SHP77 treated with DMSO at 0.1 percent for 48 hours (cell line): ENCODE measurements around the gene GOLGA3.
A peak's percentile ranks its signal among the peaks of the same experiment; 100 is the strongest.
"Not testable (repeated sequence)": the region's sequence is repeated elsewhere in the genome, so short reads cannot be mapped to it uniquely, and the experiment has no call there.

Experiments used
- DNase-seq: peaks from one replicate; lab custom pipeline; 2025; lab: John Stamatoyannopoulos, UW

The GOLGA3 gene, protein sequence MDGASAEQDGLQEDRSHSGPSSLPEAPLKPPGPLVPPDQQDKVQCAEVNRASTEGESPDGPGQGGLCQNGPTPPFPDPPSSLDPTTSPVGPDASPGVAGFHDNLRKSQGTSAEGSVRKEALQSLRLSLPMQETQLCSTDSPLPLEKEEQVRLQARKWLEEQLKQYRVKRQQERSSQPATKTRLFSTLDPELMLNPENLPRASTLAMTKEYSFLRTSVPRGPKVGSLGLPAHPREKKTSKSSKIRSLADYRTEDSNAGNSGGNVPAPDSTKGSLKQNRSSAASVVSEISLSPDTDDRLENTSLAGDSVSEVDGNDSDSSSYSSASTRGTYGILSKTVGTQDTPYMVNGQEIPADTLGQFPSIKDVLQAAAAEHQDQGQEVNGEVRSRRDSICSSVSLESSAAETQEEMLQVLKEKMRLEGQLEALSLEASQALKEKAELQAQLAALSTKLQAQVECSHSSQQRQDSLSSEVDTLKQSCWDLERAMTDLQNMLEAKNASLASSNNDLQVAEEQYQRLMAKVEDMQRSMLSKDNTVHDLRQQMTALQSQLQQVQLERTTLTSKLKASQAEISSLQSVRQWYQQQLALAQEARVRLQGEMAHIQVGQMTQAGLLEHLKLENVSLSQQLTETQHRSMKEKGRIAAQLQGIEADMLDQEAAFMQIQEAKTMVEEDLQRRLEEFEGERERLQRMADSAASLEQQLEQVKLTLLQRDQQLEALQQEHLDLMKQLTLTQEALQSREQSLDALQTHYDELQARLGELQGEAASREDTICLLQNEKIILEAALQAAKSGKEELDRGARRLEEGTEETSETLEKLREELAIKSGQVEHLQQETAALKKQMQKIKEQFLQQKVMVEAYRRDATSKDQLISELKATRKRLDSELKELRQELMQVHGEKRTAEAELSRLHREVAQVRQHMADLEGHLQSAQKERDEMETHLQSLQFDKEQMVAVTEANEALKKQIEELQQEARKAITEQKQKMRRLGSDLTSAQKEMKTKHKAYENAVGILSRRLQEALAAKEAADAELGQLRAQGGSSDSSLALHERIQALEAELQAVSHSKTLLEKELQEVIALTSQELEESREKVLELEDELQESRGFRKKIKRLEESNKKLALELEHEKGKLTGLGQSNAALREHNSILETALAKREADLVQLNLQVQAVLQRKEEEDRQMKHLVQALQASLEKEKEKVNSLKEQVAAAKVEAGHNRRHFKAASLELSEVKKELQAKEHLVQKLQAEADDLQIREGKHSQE (N-terminal part only)

DNA sequence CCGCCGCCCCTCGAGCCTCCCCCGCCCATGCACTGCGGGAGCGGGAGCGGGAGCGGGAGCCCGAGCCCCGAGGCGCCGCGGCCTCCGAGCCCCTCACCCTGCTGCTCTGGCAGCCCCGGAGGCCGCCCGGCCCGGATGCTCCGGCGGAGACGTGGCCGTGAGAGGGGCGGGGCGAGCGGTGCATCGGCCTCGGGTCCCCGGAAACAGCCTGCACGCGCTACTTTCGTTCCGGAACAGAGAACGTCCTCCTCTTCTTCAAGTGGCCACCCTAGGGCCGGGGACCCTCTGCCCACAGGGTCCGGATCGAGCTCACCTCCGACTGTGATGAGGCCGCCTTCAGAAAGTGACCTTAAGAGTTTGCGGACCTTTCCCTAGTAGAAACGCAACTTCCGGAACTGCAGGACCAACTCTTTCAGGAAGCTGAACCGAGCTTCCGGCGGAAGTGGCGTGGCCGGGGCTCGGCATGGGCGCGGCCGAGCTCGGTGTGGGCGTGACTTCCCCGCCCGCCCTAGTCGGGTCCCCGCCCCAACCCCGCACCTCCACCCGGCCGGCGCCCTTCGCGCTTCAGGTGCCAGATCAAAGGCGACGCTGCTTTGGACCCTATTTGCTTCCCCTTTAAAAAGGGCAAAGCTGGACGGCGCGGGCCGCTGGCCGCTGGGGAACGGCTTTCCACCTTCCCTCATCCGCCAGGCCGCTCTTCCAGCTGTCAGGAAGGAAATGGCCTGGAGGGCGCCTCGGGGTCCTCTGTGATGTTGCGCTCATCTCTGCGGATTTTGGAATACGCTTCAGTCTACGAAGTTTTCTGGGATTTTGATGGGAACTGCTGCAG, at the start of gene GOLGA3:
GOLGA3 (minus strand) TSS at position 164 of the 829 bp plus-strand sequence. CDS start 6,741 bp downstream, outside the sequence.
- peak; percentile 82 for DNase-seq

DNA sequence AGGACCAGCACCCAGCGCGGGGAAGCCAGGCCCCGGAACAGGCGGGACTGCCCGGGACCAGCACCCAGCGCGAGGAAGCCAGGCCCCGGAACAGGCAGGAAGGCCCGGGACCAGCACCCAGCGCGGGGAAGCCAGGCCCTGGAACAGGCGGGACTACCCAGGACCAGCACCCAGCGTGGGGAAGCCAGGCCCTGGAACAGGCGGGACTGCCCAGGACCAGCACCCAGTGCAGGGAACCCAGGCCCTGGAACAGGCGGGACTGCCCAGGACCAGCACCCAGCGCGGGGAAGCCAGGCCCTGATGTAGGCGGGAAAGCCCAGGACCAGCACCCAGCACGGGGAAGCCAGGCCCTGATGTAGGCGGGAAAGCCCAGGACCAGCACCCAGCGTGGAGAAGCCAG, 46.0 kb upstream of the GOLGA3 start:
- DNase-seq, result not testable (repeated sequence)

DNA sequence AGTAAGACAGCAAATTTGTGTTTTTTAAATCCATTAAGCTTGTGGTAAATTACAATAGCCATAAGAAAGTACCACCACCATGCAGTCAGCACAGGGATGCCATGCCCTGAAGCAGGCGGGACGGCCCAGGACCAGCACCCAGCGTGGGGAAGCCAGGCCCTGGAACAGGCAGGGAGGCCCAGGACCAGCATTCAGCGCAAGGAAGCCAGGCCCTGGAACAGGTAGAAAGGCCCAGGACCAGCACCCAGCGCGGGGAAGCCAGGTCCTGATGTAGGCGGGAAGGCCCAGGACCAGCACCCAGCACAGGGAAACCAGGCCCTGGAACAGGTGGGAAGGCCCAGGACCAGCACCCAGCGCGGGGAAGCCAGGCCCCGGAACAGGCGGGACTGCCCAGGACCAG, 45.5 kb upstream of the GOLGA3 start:
- DNase-seq, result no peak

DNA sequence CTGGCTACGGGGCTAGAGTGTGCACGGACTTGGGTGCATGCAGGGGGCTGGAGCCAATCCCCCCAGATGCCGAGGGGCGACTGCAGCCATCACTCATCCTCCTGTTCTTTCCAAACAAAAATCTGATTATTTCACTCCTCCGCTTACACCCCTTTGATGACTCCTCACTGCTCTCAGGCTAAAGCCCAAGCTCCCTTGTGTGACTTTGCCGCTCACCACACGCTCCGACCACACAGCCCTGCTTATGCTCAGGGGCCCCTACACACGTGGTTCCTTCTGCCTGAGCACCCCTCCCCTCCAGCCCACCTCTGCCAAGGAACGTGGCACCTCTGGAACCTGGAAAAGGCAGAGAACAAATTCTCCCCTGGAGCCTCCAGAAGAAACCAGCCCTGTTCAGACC, 45.1 kb upstream of the GOLGA3 start:
- DNase-seq, result no peak

DNA sequence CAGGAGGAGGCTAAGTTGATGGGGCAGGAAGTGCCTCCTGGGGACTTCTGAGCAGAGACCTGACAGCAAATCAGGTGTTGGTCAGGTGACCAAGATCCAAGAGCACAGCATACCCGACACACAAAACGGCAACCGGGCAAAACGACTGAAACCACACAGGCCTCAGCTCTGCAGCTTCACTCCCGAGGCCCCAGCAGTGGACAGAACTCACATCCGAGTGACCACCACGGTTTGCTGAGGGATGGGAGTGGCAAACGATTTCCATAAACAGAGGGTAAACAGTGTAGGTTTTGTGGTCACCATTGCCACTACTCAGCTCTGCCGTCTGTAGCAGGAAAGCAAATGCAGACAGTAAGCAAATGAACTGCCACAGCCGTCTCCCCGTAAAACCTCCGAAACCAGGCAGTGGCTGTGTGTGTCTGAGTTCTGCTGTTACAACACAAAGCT, 44.3 kb upstream of the GOLGA3 start:
- no peak for DNase-seq

DNA sequence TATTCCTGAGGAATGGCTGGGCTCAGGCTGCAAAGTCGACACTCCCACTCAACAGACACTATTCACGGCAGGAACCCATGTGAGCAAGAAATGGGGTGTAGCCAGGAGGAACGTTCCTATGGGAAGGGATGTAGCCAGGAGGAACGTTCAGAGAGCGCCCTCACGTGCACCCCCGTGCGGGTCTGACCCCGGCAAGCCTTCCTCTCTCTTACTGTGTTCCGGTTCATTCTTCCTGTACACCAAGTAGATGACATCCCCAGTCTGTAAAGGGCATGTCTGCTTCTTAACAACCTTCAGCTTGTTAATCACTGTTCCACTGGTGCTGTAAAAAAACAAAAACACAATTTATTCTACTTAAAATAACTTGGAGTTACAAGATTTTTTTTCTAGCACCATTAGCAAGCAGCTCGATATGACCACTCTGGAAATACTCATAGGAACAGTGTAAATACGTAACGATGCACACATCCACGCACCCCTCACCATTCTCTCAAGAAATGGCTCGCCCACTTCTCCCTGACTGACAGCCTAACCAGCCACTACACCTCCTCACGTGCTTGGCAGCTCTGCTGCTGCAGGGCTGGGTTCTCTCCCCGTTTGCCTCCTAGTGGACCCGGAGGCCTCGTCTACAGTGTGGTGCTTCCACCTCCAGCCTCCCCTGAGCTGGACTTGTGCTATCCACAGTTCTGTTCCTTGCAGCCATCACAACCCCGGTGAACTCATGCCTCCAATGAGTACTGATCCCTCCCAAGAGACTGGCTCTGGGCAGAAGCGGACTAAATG, 43.6 kb upstream of the GOLGA3 start:
- DNase-seq, result no peak

DNA sequence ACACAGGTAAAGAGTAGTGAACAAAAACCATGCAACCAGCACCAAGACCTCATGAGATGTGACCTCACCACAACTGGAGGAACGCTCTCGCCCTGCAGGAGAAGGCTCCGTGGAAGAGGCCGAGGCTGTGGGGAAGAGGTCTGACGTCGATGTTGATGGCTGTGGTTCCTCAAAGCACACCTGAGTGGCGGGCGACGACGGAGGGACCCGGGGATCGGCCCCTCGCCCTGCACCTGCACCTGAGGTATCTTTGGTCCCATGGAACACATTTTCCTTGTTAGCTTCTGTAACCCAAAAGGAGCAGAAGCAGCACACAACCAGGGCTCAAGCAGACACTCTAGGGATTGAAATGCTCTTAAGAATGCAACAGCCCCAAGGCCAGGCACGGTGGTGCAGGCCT, 40.9 kb upstream of the GOLGA3 start:
- DNase-seq, result no peak

DNA sequence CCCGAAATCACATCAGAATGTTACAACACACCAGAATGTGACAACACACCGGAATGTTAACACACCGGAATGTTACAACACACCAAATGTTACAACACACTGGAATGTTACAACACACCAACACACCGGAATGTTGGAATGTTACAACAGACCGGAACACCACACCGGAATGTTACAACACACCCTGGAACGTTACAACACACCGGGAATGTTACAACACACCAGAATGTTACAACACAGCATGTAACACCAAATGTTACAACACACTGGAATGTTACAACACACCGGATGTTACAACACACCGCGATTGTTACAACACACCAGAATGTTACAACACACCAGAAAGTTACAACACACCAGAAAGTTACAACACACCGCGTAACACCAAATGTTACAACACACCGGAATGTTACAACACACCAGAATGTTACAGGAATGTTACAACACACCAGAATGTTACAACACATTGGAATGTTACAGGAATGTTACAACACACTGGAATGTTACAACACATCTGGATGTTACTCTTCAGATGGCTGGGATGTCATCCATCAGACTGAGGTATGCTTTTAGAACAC, 37.7 kb upstream of the GOLGA3 start:
- DNase-seq, result no peak

DNA sequence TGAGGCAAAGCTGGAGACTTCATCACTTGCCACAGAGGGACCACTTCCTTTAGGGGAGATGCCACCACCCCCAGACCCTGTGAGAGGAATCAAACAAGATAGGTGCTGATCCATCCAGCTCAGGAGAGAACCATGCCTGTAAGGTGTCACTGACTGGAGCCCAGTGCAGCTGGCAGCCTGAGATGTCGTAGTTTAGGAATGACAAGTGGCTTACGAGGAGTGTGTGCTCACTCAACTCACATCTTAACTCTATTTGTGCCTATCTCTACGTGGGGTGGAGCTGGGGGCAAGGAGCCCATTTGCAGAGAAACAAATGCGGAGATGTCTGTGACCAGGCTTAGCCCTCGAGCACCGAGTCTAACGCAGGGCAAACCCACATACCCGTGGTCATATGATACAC, 32.9 kb upstream of the GOLGA3 start:
- no peak for DNase-seq

DNA sequence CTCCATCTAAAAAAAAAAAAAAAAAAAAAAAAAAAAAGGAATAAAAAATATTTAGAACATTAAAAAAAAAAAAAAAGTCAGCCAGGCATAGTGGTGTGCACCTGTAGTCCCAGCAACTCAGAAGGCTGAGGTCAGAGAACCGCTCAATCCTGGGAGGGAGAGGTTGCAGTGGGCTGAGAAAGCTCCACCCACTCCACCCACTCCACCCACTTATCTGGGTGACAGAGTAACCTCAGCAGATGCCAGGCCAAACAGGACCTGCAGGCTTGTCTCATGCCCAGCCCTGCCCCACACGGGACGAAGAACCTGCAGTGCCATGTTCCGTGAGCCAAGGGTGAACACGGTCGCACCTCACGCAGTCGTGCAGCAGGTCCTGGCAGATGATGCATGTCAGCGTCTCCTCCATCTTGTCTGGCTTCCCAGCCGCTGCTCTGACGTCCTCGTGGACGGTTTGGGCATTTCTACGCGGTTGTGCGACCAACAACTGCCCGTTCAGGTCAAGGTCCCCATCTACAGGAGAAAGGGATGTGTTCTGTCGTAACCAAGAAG, 30.1 kb upstream of the GOLGA3 start:
- DNase-seq, result no peak

DNA sequence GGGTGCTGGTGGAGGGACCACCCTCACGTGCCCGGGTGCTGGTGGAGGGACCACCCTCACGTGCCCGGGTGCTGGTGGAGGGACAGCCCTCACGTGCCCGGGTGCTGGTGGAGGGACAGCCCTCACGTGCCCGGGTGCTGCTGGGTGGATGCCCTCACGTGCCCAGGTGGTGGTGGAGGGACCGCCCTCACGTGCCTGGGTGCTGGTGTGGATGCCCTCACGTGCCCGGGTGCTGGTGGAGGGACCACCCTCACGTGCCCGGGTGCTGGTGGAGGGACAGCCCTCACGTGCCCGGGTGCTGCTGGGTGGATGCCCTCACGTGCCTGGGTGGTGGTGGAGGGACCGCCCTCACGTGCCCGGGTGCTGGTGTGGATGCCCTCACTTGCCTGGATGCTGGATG, 28.4 kb upstream of the GOLGA3 start:
- not testable (repeated sequence) for DNase-seq

DNA sequence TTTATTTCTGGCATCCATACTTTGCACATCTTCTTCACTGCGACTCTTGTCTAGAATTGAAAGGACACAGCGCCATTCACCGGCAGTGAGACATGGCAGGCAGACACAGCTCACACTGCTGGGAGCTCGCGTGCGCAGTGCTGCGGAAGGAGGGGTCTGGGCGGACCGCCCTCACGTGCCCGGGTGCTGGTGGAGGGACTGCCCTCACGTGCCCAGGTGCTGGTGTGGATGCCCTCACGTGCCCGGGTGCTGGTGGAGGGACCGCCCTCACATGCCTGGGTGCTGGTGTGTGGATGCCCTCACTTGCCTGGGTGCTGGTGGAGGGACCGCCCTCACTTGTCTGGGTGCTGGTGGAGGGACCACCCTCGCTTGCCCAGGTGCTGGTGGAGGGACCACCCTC, 27.9 kb upstream of the GOLGA3 start:
- DNase-seq, result no peak

DNA sequence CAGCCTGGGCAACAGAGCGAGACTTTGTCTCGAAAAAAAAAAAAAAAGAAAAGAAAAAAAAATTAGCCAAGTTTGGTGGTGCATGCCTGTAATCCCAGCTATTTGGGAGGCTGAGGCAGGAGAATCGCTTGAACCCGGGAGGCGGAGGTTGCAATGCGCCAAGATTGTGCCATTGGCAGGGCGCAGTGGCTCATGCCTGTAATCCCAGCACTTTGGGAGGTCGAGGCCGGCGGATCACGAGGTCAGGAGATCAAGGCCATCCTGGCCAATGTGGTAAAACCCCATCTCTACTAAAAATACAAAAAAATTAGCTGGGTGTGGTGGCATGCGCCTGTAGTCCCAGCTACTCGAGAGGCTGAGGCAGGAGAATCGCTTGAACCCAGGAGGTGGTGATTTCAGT, 26.5 kb upstream of the GOLGA3 start:
- not testable (repeated sequence) for DNase-seq

DNA sequence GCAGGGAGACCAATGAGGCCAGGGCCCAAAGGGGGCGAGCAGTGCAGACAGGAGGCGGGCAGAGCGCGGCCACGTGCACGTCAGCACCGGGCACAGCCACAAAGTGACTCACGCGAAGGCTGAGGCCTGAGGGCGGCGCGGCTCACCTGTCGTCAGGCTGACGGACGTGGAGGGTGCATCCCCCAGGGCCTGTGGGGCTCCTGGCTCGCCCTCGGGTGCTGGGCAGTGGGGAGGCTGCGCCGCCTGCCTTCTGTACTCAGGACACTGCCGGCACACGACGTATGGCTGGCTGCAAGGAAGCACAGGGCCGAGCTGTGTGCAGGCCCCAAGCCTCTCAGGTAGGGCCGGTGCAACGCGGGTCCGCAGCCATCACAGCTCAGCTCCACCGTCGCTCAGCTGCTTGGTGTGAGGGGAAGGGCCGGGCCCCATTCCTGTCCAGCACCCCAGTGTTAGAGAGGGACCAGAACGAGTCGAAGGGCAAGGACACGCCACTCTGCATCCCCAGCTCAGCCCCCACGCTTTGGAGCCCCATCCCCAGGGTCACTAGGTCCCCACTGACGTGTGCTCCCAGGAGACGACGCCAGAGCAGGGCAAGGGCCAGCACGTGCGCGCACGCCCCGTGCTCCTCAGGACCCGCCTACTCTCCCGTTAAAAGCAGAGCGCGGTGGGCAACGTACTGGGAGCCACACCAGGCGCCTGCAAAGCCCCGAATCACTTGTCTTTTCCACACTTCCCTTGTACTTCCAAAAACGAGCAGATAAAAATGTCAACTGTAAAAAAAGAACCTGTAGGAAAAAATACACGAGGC, 24.8 kb upstream of the GOLGA3 start:
- no peak for DNase-seq

DNA sequence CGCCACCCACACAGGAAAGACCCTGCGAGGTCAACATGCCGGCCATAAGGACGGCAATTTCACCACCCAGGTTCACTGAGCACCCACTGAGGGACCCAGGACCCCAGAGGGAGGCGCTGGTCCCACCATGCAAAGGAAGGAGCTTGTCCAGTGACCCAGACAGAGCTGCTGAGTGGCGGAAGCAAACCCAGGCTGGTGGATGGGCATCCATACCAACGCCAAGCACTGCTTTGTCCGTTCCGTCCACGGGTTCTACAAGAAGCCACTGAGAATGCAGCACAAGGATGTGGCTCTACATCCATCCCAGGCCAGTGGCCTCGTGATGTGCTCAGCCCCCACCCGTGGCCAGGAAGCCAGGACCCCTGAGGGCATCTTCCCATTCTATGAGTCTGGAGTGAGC, 23.8 kb upstream of the GOLGA3 start:
- DNase-seq, result no peak

DNA sequence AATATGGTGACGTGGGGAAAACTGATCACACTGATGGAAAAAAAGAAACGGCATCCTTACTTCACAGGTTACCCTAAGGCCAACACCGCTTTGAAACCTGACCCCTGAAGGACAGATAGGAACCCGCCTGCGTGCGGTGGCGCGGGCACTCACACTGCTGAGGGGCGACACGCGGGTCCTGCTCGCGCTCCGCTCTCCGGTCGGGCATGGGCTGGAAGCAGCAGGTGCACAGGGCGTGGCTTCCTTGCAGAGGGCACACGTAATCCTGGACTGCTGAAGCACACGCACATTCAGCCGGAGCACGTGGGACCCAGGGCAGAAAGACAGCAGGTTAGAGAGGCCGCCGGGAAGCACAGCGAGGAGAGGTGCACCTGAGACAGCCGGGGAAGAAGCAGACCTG, 22.8 kb upstream of the GOLGA3 start:
- no peak for DNase-seq

DNA sequence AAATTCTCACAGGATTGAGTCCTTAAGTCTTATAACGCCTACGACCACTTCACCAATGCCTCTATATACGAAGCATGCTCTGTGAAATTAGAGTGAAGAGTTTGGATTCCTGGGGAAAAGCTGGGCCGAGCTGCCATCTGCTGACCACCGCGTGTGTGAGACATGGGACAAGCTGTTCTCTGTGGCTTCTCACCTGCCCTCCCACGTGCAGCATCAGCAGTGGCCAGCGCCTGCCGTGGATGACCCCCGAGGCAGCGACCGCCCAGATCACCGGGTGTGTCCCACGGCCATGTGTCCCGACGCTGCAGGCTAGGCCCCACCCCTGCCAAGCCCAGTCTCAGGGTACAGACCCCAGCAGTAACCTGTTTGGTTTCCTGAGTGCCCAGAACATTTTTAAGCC, 21.6 kb upstream of the GOLGA3 start:
- no peak for DNase-seq

DNA sequence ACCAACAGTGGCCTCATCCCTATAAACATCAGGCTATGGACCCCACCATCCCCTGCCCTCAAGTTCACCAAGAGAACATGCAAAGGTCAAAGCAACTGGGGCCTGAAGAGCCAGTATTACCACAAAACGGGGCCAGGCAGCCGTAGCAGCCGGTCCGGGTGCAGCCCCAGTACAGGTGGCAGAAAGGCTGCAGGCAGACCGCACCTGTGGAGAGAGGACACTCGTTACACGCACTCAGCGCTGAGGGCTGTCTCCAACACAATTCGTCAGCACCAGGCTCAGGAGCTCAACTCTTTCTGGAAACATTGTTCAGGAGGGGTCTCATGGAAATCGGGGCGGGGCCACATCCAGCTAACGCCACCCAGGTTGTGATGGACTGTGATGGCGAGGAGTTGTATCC, 19.9 kb upstream of the GOLGA3 start:
- no peak for DNase-seq
